ENCODE data around the gene PIBF1. TPM values are rescaled to one million over a fixed set of nuclear protein-coding genes. Genes with fewer than 3 reads are reported as not detected.
"Not testable (repeated sequence)": the region's sequence is repeated elsewhere in the genome, so short reads cannot be mapped to it uniquely, and the experiment has no call there.

Gene PIBF1
- total and polyA plus RNA-seq, 2 of the 4 experiments (the other 2 are of a cell fraction): 5.1 to 13.3 TPM

GRCh38 chr13:72896869-72897268 lies 114.9 kb downstream of the PIBF1 start:
- WGBS, 2 experiments (ENCODE audit: extremely low coverage in 2 of 2, insufficient read length in 1 of 2): 100% methylated on average over 4 of the region's 4 CpGs; no CpG with 5 or more reads in 1 of the 2 experiments
- Histone ChIP-seq H2BK5ac (ENCODE audit: low read depth, low read length, poor library complexity, severe bottlenecking) (no peak overlapping the region), H4K8ac (ENCODE audit: low read depth in 2 of 2, low read length in 2 of 2) (no peak overlapping the region), H4K5ac (ENCODE audit: low read depth, low read length) (no peak overlapping the region), H2AK5ac (ENCODE audit: low read depth, low read length) (no peak overlapping the region), H2BK20ac (ENCODE audit: low read depth, low read length) (no peak overlapping the region), H3K14ac (replicated peaks; ENCODE audit: low read depth, low read length) (no peak overlapping the region), H3K4me3 (ENCODE audit: insufficient read depth, low read depth, low read length) (no peak overlapping the region), H3K9ac (ENCODE audit: low read depth, low read length) (no peak overlapping the region), H3K56ac (ENCODE audit: extremely low read depth, insufficient read depth, low read length) (no peak overlapping the region), H3K36me3 (ENCODE audit: control insufficient read depth, insufficient read depth, low read length) (peaks cover 9% of the 10 kb centered on the region; the same call in 1 of the 2 replicates), H3K4ac (ENCODE audit: low read depth, low read length) (no peak overlapping the region), H3K23ac (ENCODE audit: low read depth, low read length) (no peak overlapping the region), H2AK9ac (replicated peaks; ENCODE audit: low read depth, low read length, poor library complexity) (no peak overlapping the region), H3K4me1 (ENCODE audit: control insufficient read depth, insufficient read depth, low read length) (peaks cover 2% of the 10 kb centered on the region; the same call in 1 of the 2 replicates), H3K27ac (ENCODE audit: insufficient read depth, low read length) (no peak overlapping the region), H4K20me1 (ENCODE audit: insufficient read depth, low read length) (no peaks in the 10 kb centered on the region), H3K4me2 (ENCODE audit: low read depth, low read length) (no peak overlapping the region), H3K79me1 (ENCODE audit: low read depth in 1 of 2, low read length in 2 of 2) (no peaks in the 10 kb centered on the region), H2AFZ (replicated peaks; ENCODE audit: low read length, poor library complexity) (no peak overlapping the region), H2BK120ac (ENCODE audit: low read depth, low read length) (no peak overlapping the region), H3K9me1 (ENCODE audit: insufficient read depth, low read length) (no peaks in the 10 kb centered on the region), H4K91ac (ENCODE audit: insufficient read depth, low read depth, low read length) (no peak overlapping the region), H2BK15ac (ENCODE audit: low read depth, low read length) (no peak overlapping the region), H3K27me3 (ENCODE audit: control insufficient read depth, insufficient read depth, low read length) (no peaks in the 10 kb centered on the region), H3K9me3 (ENCODE audit: control insufficient read depth, insufficient read depth, low read length) (no peaks in the 10 kb centered on the region; the same call in 1 of the 2 replicates), H3K18ac (ENCODE audit: low read depth, low read length) (no peak overlapping the region)
- in situ Hi-C loops (cut with MboI; ENCODE audit: low sequenced_read_pairs): no loop called here
- POLR2A ChIA-PET (ENCODE audit: unreplicated experiment): no interaction called here
- CTCF ChIA-PET: no interaction called here
- DNase-seq (no peak), ATAC-seq (ENCODE audit: low read depth) (no peak)
- intact Hi-C loops (cut with micrococcal nuclease): no loop called here
- BruUV-seq (replicated peaks): no TSS peak
- dilution Hi-C loops (cut with HindIII; ENCODE audit: low sequenced_read_pairs, unreplicated experiment): no loop called here
- no peak for TF ChIP-seq CEBPB (IDR thresholded peaks at IDR 0.05; ENCODE audit: low read depth, low read length)
- no peak for TF ChIP-seq MAZ (IDR thresholded peaks at IDR 0.05; ENCODE audit: borderline replicate concordance, low read depth, low read length)
- TF ChIP-seq MAFK (IDR thresholded peaks at IDR 0.05; ENCODE audit: low read depth, low read length): no peak
- TF ChIP-seq POLR2A (IDR thresholded peaks at IDR 0.05; ENCODE audit: low read depth, low read length): no peak
- no peak for TF ChIP-seq CHD1 (IDR thresholded peaks at IDR 0.05; ENCODE audit: low read depth, low read length)
- no peak for TF ChIP-seq MXI1 (IDR thresholded peaks at IDR 0.05; ENCODE audit: borderline replicate concordance, low read depth, low read length)
- TF ChIP-seq RFX5 (IDR thresholded peaks at IDR 0.05; ENCODE audit: low read depth, low read length): no peak

GRCh38 chr13:72901546-72901945 lies 119.6 kb downstream of the PIBF1 start:
- not testable (repeated sequence) for DNase-seq

More at GRCh38 chr13:72901546-72901945, 119.6 kb downstream of the PIBF1 start:
- in situ Hi-C loops (cut with MboI; ENCODE audit: low sequenced_read_pairs); H4K20me1 ChIP-seq (ENCODE audit: insufficient read depth, low read length); H3K9me1 ChIP-seq (ENCODE audit: insufficient read depth, low read length); CTCF ChIA-PET; H2AK9ac ChIP-seq (replicated peaks; ENCODE audit: low read depth, low read length, poor library complexity); H3K79me1 ChIP-seq (ENCODE audit: low read depth in 1 of 2, low read length in 2 of 2); H2AK5ac ChIP-seq (ENCODE audit: low read depth, low read length); H3K4me2 ChIP-seq (ENCODE audit: low read depth, low read length); H3K4me3 ChIP-seq (ENCODE audit: insufficient read depth, low read depth, low read length); H4K5ac ChIP-seq (ENCODE audit: low read depth, low read length); H2BK15ac ChIP-seq (ENCODE audit: low read depth, low read length); H4K8ac ChIP-seq (ENCODE audit: low read depth in 2 of 2, low read length in 2 of 2); BruUV-seq (replicated peaks); H2BK20ac ChIP-seq (ENCODE audit: low read depth, low read length); H3K14ac ChIP-seq (replicated peaks; ENCODE audit: low read depth, low read length); H2BK5ac ChIP-seq (ENCODE audit: low read depth, low read length, poor library complexity, severe bottlenecking); H3K9me3 ChIP-seq (ENCODE audit: control insufficient read depth, insufficient read depth, low read length); H3K18ac ChIP-seq (ENCODE audit: low read depth, low read length); H3K36me3 ChIP-seq (ENCODE audit: control insufficient read depth, insufficient read depth, low read length); POLR2A ChIA-PET (ENCODE audit: unreplicated experiment); H2AFZ ChIP-seq (replicated peaks; ENCODE audit: low read length, poor library complexity); H3K4me1 ChIP-seq (ENCODE audit: control insufficient read depth, insufficient read depth, low read length); H3K23ac ChIP-seq (ENCODE audit: low read depth, low read length); ATAC-seq (ENCODE audit: low read depth); H4K91ac ChIP-seq (ENCODE audit: insufficient read depth, low read depth, low read length); H3K56ac ChIP-seq (ENCODE audit: extremely low read depth, insufficient read depth, low read length); H3K4ac ChIP-seq (ENCODE audit: low read depth, low read length); dilution Hi-C loops (cut with HindIII; ENCODE audit: low sequenced_read_pairs, unreplicated experiment); H2BK120ac ChIP-seq (ENCODE audit: low read depth, low read length); H3K9ac ChIP-seq (ENCODE audit: low read depth, low read length); H3K27me3 ChIP-seq (ENCODE audit: control insufficient read depth, insufficient read depth, low read length); H3K27ac ChIP-seq (ENCODE audit: insufficient read depth, low read length): not testable (repeated sequence)
- WGBS, 2 experiments (ENCODE audit: extremely low coverage in 2 of 2, insufficient read length in 1 of 2): no CpG with 5 or more reads among the region's 7 CpGs
- intact Hi-C loops (cut with micrococcal nuclease): loop anchor here (5.0 kb wide), 1 partner anchor 1481 kb away; no protein-coding TSS in a partner anchor

Data from IMR-90 (cell line).